Fibroblast of peridontal ligament (primary cell): ENCODE data around the gene WIF1.

Source experiments
- DNase-seq: peaks from one replicate; pipeline ENCODE4 v3.0.0-alpha.2; 2010; ENCODE audit errors: extremely low read depth

WIF1 gene

GRCh38 chr12:65022960-65023359, 98.1 kb downstream of the WIF1 start:
- no peak for DNase-seq

DNA sequence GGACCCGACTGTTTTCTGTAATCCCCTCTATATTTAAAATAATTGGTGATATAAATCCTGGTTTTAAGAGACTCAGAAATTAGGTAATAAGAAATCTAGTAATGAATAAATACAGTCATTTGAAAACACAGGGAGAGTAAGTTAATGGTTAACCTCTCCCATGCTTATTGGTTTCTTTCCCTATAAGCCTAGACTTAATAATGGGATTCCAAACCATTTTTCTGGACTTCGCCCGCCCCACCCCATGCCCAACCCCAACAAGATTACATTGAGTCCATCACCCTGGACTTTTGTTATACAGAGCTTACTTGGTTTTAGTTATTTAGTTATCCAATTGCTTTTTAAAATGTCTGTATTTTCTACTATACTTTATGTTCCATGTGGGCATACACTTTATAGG, 98.7 kb downstream of the WIF1 start:
- no peak for DNase-seq

DNA sequence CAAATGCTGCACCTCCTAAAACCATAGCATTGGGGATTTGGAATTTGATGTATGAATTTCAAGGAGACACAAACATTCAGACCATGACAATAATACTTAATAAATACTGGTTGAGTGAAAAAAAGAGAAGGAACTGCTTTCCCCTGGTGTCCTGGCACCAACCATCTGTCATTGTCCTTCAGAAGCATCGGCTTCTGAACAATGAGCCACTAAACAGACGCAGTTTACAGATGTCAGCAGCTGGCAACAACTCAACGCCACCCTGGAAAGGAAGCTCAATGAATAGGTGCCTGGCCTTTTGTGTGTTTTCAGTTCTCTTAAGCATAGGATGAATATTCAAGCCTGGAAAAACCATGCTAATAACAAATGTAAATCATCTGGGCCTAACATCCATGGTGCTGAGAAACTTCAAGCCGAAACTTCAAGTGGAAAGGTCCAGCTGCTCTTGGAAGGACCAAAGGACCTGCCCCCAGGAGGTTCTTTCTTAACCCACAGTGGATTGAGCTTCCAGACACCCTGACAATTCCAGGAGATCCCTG, 101.3 kb downstream of the WIF1 start:
- DNase-seq, result no peak

DNA sequence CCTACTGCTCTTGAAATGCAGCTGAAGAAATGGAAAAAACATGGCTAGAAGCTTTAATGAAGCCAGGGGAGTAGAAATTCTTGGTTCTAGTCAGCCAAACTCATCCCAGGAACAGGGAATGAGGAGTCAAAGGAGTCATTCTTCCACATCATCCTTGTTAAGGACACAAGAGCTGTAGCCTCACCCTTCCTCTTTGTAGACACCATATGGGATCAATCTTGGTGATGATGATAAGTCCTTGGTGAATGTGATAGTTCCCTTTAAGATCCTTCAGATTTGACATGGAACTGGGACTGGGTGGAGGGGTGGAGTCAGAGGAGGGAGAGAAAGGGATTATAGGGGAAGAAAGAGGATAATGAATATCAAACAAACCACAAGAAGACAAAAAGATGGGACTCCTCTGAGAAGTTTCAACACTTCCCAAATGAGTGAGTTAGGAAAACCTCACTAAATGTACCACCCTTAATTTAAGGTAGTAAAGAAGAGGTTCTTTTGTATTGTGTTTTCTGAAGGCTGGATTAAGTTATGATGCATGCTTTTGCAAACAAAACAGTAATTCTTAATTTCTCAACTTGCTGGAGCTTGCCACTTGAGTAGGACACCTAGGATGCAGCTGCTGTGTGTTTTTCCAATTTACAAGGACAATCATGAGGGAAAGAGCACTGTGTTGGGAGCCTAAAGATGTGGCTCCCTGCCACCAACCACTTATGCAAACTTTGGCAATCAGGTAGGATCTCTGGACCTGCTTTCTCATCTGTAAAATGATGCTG, 104.0 kb downstream of the WIF1 start:
- DNase-seq, result no peak

- DNase-seq, result no peak
Observed at GRCh38 chr12:65015850-65016249, 105.3 kb downstream of the WIF1 start.

DNA sequence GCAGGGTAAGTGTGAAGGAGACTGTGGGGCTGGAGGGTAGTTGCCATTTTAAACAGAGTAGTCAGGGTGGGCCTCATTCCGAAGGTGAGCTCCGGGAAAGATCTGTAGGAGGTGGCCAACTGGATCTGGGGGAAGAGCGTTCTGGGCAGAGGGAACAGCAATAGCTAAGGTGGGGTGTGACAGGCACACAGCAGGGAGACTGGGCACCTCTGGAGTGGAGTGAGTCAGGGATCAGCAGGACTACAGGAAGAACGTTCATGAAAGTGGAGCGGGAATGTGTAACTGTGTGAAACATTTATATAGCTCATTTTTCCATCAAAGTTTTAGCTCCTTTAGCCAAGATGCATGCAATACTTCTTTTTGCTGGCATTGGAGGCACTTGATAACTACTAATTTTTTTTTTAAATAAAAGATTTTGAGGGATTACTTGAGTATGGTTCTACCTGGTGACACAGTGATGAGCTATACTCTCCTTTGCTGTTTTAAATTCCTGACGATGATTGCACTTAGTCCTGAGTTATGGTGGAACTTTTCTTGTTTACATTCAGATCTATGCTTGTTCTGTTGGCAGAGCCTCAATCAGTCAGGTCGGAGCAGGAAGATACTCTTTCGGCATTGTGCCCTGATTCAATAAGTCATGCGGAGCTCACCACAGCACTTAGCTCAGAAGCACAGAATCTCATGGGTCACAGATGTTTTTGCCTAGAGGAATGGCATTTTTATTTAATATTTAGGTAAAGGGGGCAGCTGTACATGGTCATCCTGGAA, 106.4 kb downstream of the WIF1 start:
- DNase-seq, result no peak

GRCh38 chr12:65010437-65010836, 110.7 kb downstream of the WIF1 start:
- DNase-seq, result no peak

DNA sequence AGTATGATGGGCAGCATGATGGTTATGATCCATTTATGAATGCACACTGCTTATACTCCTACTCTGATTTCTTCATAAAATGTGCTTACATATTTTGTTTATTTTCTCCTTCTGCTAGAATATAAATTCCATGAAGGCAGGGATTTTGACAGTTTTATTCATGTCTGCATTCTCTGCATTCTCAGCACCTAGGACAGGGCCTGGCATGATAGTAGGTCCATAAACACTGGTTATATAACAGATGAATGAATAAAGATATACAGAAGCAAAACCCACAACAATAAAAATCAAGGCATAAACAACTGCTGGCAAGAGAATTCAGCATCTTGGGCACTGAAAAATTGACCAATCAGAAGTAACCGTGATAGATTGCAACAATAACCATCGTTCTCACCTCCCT, 115.4 kb downstream of the WIF1 start:
- DNase-seq, result no peak

- no peak for DNase-seq
Observed at GRCh38 chr12:65004270-65004669, 116.8 kb downstream of the WIF1 start.
